OCI-LY1 (cell line): ENCODE results near the gene SLC14A1.

Experiments used
- EZH2 ChIP-seq: fragments of 200-600 bp; sonication (generic), shearing (Covaris generic); IDR thresholded peaks from 2 replicates; pipeline ENCODE4 v1.8.0; 2017; ENCODE audit warnings: borderline replicate concordance, mixed run types, mild to moderate bottlenecking, antibody characterized with exemption, low read length, moderate library complexity, mixed read lengths
- TF ChIP-seq, protein P1 (sequence below): fragments of 200-600 bp; sonication (generic), shearing (Covaris generic); IDR thresholded peaks from 2 replicates; pipeline ENCODE4 v1.5.1; 2017; ENCODE audit warnings: mild to moderate bottlenecking, antibody characterized with exemption, low read length, moderate library complexity, mixed read lengths

DNA sequence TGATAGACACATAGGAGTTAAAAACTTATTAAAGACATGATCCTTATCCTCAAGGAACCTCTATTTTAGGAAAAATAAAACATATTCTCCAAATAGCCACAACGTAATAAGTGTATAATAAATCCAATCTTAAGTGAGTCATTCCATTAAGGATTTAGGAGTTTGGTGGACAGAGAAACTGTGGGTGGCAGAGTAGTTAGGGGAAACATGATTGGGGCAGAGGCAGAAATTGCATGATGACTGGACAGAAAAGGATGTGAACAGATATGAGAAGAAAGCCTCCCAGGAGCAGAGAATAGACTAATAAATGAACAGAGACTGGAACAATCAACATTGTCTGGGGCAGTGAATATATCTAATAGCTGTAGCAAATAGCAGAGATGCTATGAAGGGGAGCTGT is 53.4 kb downstream of the SLC14A1 start:
- TF ChIP-seq, protein P1, sequence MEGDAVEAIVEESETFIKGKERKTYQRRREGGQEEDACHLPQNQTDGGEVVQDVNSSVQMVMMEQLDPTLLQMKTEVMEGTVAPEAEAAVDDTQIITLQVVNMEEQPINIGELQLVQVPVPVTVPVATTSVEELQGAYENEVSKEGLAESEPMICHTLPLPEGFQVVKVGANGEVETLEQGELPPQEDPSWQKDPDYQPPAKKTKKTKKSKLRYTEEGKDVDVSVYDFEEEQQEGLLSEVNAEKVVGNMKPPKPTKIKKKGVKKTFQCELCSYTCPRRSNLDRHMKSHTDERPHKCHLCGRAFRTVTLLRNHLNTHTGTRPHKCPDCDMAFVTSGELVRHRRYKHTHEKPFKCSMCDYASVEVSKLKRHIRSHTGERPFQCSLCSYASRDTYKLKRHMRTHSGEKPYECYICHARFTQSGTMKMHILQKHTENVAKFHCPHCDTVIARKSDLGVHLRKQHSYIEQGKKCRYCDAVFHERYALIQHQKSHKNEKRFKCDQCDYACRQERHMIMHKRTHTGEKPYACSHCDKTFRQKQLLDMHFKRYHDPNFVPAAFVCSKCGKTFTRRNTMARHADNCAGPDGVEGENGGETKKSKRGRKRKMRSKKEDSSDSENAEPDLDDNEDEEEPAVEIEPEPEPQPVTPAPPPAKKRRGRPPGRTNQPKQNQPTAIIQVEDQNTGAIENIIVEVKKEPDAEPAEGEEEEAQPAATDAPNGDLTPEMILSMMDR: no peak
- no peak for TF ChIP-seq EZH2
